ENCODE results near the gene FBXL17.

FBXL17 gene

GRCh38 chr5:107919969-107920368, 461.9 kb downstream of the FBXL17 start:
- H3K4me3 ChIP-seq (ENCODE audit: low read length, poor library complexity, severe bottlenecking): no peak overlapping the region

GRCh38 chr5:107919361-107919760, 462.5 kb downstream of the FBXL17 start:
- Histone ChIP-seq H3K4me3 (ENCODE audit: low read length, poor library complexity, severe bottlenecking) (no peak overlapping the region), H3K36me3 (ENCODE audit: insufficient read depth, low read length) (no peaks in the 10 kb centered on the region), H3K9ac (ENCODE audit: low read depth, low read length, poor library complexity, severe bottlenecking) (no peak overlapping the region), H3K27me3 (ENCODE audit: insufficient read depth, low read length, poor library complexity, severe bottlenecking) (no peaks in the 10 kb centered on the region), H4K20me1 (ENCODE audit: insufficient read depth, low read length, poor library complexity, severe bottlenecking) (no peaks in the 10 kb centered on the region), H3K4me1 (ENCODE audit: insufficient read depth, low read length, poor library complexity, severe bottlenecking) (peaks cover 2% of the 10 kb centered on the region), H3F3A (ENCODE audit: low read depth) (no peaks in the 10 kb centered on the region), H3K4me2 (ENCODE audit: low read depth, low read length, poor library complexity, severe bottlenecking) (no peak overlapping the region), H3K9me3 (ENCODE audit: insufficient read depth, low read depth, low read length) (no peaks in the 10 kb centered on the region), H3K9me2 (replicated peaks; ENCODE audit: low read depth, low read length) (no peaks in the 10 kb centered on the region), H3K79me2 (ENCODE audit: insufficient read depth, low read length) (no peaks in the 10 kb centered on the region), H2AFZ (ENCODE audit: low read length) (no peak overlapping the region)
- TF ChIP-seq EZH2phosphoT487 (IDR thresholded peaks at IDR 0.05; ENCODE audit: borderline replicate concordance) (no peak), CTCF (conservative IDR thresholded peaks at IDR 0.05; ENCODE audit: low read length) (no peak)

More at GRCh38 chr5:107919969-107920368, 461.9 kb downstream of the FBXL17 start:
- H3K36me3 ChIP-seq (ENCODE audit: insufficient read depth, low read length): no peaks in the 10 kb centered on the region
- no peak overlapping the region for H3K4me2 ChIP-seq (ENCODE audit: low read depth, low read length, poor library complexity, severe bottlenecking)
- TF ChIP-seq CTCF (conservative IDR thresholded peaks at IDR 0.05; ENCODE audit: low read length) (no peak), EZH2phosphoT487 (IDR thresholded peaks at IDR 0.05; ENCODE audit: borderline replicate concordance) (no peak)
- no peaks in the 10 kb centered on the region for H3F3A ChIP-seq (ENCODE audit: low read depth)
- peaks cover 8% of the 10 kb centered on the region for H3K4me1 ChIP-seq (ENCODE audit: insufficient read depth, low read length, poor library complexity, severe bottlenecking)
- H3K27me3 ChIP-seq (ENCODE audit: insufficient read depth, low read length, poor library complexity, severe bottlenecking): no peaks in the 10 kb centered on the region
- no peak overlapping the region for H3K9ac ChIP-seq (ENCODE audit: low read depth, low read length, poor library complexity, severe bottlenecking)
- H3K9me3 ChIP-seq (ENCODE audit: insufficient read depth, low read depth, low read length): no peaks in the 10 kb centered on the region
- no peaks in the 10 kb centered on the region for H3K79me2 ChIP-seq (ENCODE audit: insufficient read depth, low read length)
- no peaks in the 10 kb centered on the region for H3K9me2 ChIP-seq (replicated peaks; ENCODE audit: low read depth, low read length)
- H2AFZ ChIP-seq (ENCODE audit: low read length): no peak overlapping the region
- H4K20me1 ChIP-seq (ENCODE audit: insufficient read depth, low read length, poor library complexity, severe bottlenecking): no peaks in the 10 kb centered on the region

GRCh38 chr5:107917983-107918382, 463.9 kb downstream of the FBXL17 start:
- Histone ChIP-seq H3K4me3 (ENCODE audit: low read length, poor library complexity, severe bottlenecking) (no peak overlapping the region), H3K36me3 (ENCODE audit: insufficient read depth, low read length) (no peaks in the 10 kb centered on the region), H3K9me2 (replicated peaks; ENCODE audit: low read depth, low read length) (no peaks in the 10 kb centered on the region), H3K79me2 (ENCODE audit: insufficient read depth, low read length) (no peaks in the 10 kb centered on the region), H3K9me3 (ENCODE audit: insufficient read depth, low read depth, low read length) (no peaks in the 10 kb centered on the region), H3F3A (ENCODE audit: low read depth) (no peaks in the 10 kb centered on the region), H3K27me3 (ENCODE audit: insufficient read depth, low read length, poor library complexity, severe bottlenecking) (no peaks in the 10 kb centered on the region), H3K4me2 (ENCODE audit: low read depth, low read length, poor library complexity, severe bottlenecking) (no peak overlapping the region), H4K20me1 (ENCODE audit: insufficient read depth, low read length, poor library complexity, severe bottlenecking) (no peaks in the 10 kb centered on the region), H2AFZ (ENCODE audit: low read length) (no peak overlapping the region), H3K4me1 (ENCODE audit: insufficient read depth, low read length, poor library complexity, severe bottlenecking) (peaks cover 2% of the 10 kb centered on the region), H3K9ac (ENCODE audit: low read depth, low read length, poor library complexity, severe bottlenecking) (no peak overlapping the region)
- no peak for TF ChIP-seq CTCF (conservative IDR thresholded peaks at IDR 0.05; ENCODE audit: low read length)
- TF ChIP-seq EZH2phosphoT487 (IDR thresholded peaks at IDR 0.05; ENCODE audit: borderline replicate concordance): no peak
